Right forelimb (tissue), 1 donor: ENCODE data around the gene HTR5A.

ENCODE experiments used
- DNase-seq: peaks from one replicate; pipeline ENCODE4 v3.0.0-alpha.2; 2018

HTR5A gene

GRCh38 chr7:155093596-155093995 lies 23.5 kb downstream of the HTR5A start:
- DNase-seq: no peak

GRCh38 chr7:155094636-155095135 lies 24.6 kb downstream of the HTR5A start:
- no peak for DNase-seq

- no peak for DNase-seq
These were observed 27.2 kb downstream of the HTR5A start for GRCh38 chr7:155097338-155097737.

- no peak for DNase-seq
These were observed 33.7 kb downstream of the HTR5A start for GRCh38 chr7:155103839-155104238.

- no peak for DNase-seq
These were observed 34.8 kb downstream of the HTR5A start for GRCh38 chr7:155104913-155105312.

GRCh38 chr7:155106356-155106755 lies 36.2 kb downstream of the HTR5A start:
- no peak for DNase-seq

- no peak for DNase-seq
These were observed 37.0 kb downstream of the HTR5A start for GRCh38 chr7:155107126-155107525.

GRCh38 chr7:155108144-155108901 lies 38.2 kb downstream of the HTR5A start:
- no peak for DNase-seq

GRCh38 chr7:155109121-155109520 lies 39.0 kb downstream of the HTR5A start:
- DNase-seq: no peak

GRCh38 chr7:155115288-155115687 lies 45.2 kb downstream of the HTR5A start:
- DNase-seq: no peak

- no peak for DNase-seq
These were observed 49.8 kb downstream of the HTR5A start for GRCh38 chr7:155119801-155120382.

GRCh38 chr7:155120460-155120859 lies 50.3 kb downstream of the HTR5A start:
- no peak for DNase-seq

GRCh38 chr7:155122831-155123230 lies 52.7 kb downstream of the HTR5A start:
- DNase-seq: no peak

- DNase-seq: no peak
These were observed 53.3 kb downstream of the HTR5A start for GRCh38 chr7:155123413-155123812.

- DNase-seq: no peak
These were observed 54.6 kb downstream of the HTR5A start for GRCh38 chr7:155124706-155125105.

- DNase-seq: no peak
These were observed 59.1 kb downstream of the HTR5A start for GRCh38 chr7:155129186-155129585.

- DNase-seq: no peak
These were observed 59.7 kb downstream of the HTR5A start for GRCh38 chr7:155129789-155130188.

- no peak for DNase-seq
These were observed 60.4 kb downstream of the HTR5A start for GRCh38 chr7:155130493-155130892.

GRCh38 chr7:155131090-155131489 lies 61.0 kb downstream of the HTR5A start:
- no peak for DNase-seq

GRCh38 chr7:155132431-155132830 lies 62.3 kb downstream of the HTR5A start:
- no peak for DNase-seq

GRCh38 chr7:155136619-155137243 lies 66.6 kb downstream of the HTR5A start:
- DNase-seq: no peak
